ENCODE data around the gene SIVA1. TPM values are rescaled to one million over a fixed set of nuclear protein-coding genes. Genes with fewer than 3 reads are reported as not detected.

Gene SIVA1
- polyA plus RNA-seq, 12 donors, result 39.2 to 76.0 (median 55.4) TPM; not detected in 1

GRCh38 chr14:104781271-104782077, 28.5 kb downstream of the SIVA1 start:
- no peak for DNase-seq

- DNase-seq, result no peak
Measured at GRCh38 chr14:104782086-104782807, 29.3 kb downstream of the SIVA1 start.

- no peak for DNase-seq
Measured at GRCh38 chr14:104782808-104783139, 29.8 kb downstream of the SIVA1 start.

- DNase-seq, result no peak
Measured at GRCh38 chr14:104783484-104784217, 30.7 kb downstream of the SIVA1 start.

DNA sequence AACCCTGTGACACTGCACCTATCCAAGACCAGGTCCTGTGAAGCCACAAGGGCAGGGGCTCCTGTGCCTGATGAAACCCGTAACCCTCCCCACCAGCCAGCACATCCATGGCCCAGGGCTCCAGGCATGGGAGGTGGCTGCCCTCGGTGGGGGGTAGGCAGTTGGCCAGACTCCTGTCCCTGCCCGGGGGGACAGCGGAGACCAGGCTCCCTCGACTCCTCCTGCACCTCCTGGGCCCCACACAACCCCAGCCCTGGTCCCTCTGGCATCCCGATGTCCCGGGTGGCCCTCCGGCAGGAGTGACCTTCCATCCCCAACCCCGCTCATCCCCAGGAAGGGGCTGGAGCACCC, 31.2 kb downstream of the SIVA1 start:
- no peak for DNase-seq

- DNase-seq, result no peak
Measured at GRCh38 chr14:104784846-104785707, 32.1 kb downstream of the SIVA1 start.

- no peak for DNase-seq
Measured at GRCh38 chr14:104785708-104786080, 32.7 kb downstream of the SIVA1 start.

DNA sequence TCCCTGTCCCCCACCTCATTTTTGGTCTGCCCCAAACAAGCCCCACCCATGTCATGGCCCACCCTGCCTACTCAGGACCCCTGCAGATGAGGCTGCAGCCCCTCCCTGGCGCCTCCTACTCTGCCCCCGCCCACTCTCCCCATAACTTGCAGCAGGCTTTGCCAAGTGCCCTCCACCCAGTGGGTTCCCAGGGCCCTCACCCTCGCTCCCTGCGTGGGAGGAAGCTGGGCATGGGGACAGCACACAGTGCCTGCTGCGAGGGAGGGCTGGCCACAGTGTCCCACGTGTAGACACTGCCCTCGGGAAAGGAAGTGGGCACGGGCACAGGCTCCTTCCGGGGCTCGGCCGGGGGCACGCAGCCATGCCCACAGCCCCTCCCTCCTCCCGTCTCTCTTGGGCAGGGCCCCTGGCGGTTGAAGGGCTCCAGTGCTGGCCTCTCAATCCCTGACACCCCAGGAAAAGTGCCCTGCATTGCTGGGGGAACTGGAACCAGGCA, 33.2 kb downstream of the SIVA1 start:
- DNase-seq, result no peak

DNA sequence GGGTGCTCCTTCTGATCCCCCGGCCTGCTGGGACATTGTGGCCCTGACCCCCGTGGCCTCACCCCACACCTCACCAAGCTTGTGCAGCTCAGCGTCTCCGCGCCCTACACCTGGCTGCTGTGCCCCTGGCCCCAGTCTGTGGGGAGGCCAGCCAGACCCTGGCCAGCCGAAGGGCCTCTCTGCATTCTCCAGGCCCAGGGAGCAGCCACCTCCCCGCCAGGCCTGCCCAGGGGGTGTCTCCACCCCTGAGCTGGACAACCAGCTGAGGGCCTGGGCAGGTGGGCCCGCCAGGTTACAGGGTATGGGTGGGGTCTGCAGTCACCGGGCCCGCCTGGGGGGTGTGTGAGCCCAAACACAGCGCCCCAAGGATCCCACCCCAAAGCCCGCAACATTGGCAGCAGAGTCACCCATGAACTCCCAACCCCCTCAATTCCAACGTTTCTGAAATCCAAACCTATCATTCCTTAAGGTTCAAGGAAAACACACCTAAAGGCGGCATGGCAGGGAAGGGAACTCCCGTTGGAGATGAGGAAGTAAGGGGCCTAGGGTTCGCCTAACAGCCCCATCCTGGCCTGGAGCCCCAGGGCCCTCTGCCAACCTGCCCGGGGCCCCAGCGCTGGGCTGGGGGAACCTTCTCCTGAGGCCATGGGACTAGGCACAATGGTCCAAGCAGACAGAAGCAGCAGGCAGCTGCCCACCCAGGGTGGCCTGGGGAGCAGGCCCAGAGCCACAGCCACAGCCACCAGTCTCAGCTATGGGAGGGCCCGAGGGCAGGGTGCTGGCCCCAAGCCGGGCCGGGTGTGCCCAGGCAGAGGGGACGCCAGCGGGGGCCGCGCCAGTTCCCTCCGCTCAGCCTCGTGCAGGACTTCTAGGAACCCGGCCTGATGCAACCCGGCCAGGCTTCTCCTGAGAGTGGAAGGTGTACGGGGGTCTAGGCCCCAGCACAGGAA, 34.1 kb downstream of the SIVA1 start:
- no peak for DNase-seq

GRCh38 chr14:104787736-104788135, 34.8 kb downstream of the SIVA1 start:
- no peak for DNase-seq

DNA sequence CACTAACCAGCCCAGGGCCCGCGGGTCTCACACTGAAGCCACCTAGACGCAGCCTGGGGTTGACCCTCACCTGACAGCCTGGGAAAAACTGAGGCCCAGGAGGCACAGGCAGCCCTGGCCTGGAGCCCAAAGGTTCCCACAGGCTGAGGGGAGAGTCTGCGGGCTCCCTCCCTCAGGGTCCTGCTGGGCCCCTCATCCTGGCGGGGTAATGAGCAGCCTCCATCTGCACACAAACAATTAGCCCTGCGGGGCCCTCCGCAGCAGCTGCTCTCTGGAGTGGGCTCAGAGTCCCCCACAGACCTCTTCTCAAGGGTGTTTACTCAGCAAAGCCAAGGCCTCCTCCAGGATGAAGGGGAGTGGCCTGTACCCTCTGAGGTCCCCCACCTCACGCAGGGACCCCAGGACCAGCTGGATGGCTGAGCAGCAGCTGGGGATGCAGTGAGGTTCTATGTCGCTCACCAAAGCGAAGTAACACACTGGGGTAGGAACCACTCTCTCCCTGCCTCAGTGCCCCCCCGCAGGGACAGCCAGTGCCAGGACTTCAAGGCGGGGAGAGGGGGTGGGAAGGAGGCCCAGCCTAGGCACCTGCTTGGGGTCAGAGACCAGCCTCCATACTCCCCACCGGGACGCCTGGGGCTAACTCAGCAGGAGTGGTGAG, 35.3 kb downstream of the SIVA1 start:
- DNase-seq, result no peak

DNA sequence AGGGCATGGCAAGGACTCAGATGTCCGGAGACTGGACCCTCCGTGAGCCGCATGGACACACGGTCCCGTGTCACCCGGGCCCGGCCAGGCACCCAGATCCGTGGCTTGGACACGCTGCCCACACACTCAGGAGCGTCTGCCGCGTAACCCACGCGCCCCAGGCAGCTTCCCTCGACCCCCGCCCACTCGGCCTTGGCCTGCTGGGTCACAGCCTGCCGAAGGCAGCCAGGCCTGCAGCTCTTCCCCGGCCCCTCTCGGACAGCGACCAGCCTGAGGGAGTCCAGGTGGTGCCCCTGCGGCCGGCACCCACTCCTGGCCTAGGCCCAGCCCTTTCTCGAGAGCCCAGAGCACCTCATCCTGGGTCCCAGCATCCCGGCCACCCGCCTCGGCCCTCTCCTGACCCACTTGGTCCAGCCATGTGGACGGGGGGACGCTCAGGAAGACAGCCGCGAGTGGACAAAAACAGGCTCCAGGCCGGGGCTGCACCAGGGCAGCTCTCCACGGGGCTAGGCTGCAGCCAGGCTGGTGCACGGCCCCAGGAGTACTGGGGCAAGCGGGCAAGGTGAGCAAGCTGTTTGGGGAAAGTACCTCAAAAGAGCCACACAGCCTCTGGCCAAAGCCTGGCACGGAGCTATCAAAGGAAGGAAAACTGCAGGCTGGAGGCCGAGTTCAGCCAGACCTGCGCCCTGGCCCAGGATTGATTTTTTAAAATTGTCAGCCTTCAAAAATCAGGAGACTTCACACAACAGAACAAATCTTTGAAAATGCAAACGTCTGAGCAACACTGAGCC, 36.1 kb downstream of the SIVA1 start:
- no peak for DNase-seq

- no peak for DNase-seq
Measured at GRCh38 chr14:104789752-104790743, 37.1 kb downstream of the SIVA1 start.

DNA sequence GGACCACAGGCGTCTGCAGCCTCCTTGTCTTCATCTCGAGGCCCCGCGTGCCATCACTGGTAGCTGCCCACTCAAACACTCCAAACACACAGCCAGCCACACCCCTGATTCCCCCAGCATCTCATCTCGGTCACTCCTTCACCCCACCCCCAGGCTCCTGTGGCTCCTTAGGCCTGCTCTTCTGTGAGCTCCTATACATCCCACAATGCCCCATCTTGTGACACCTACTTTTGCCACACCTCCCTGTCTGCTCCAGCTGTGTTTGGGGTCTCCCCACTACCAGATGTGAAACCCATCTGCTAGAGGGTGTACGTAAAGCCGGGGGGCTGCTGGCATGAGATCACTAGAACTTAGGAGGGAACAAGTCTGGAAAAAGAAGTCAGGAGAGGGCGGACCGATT, 38.5 kb downstream of the SIVA1 start:
- DNase-seq, result no peak

- no peak for DNase-seq
Measured at GRCh38 chr14:104792101-104792884, 39.3 kb downstream of the SIVA1 start.

- no peak for DNase-seq
Measured at GRCh38 chr14:104792945-104793702, 40.2 kb downstream of the SIVA1 start.

- DNase-seq, result no peak
Measured at GRCh38 chr14:104793703-104793959, 40.7 kb downstream of the SIVA1 start.

Measured in muscle of arm (tissue), 12 donors.